PC-3 (cell line): ENCODE measurements around the gene PLAAT1. TPM values are rescaled to one million over a fixed set of nuclear protein-coding genes. Genes with fewer than 3 reads are reported as not detected.

Source experiments
- ATAC-seq: fragments of 200-7000 bp; cut with Tn5 transposase; 2 replicates; pipeline ENCODE4 v1.9.1; 2020; ENCODE audit warnings: mild to moderate bottlenecking, moderate library complexity
- BruUV-seq: library from RNA; stranded (reverse); fragments of 400-500 nt; replicated peaks from 2 replicates; lab custom pipeline; 2021; lab: Mats Ljungman, UMichigan
- CTCF ChIA-PET: fragments of 300-600 bp; sonication (Branson Sonifier 250); formaldehyde crosslinking; loops from one replicate; lab custom pipeline; 2022; ENCODE audit warnings: antibody characterized with exemption; lab: Charles Lee
- POLR2A ChIA-PET: fragments of 300-600 bp; sonication (Branson Sonifier 250); formaldehyde crosslinking; loops from one replicate; lab custom pipeline; 2022; ENCODE audit warnings: antibody characterized with exemption; ENCODE audit not compliant: unreplicated experiment; lab: Charles Lee
- DNase-seq: peaks from one replicate; pipeline ENCODE4 v3.0.0-alpha.2; 2015
- H2AFZ ChIP-seq: fragments of 300-600 bp; sonication (generic); 2 replicates; pipeline ENCODE4 v1.6.0; 2016; ENCODE audit warnings: antibody characterized with exemption, low read length
- H3F3A ChIP-seq: fragments of 300-600 bp; sonication (generic); one replicate; pipeline ENCODE4 v1.6.0; 2017; ENCODE audit warnings: antibody characterized with exemption, low read length, control low read depth, mild to moderate bottlenecking; ENCODE audit not compliant: unreplicated experiment
- H3K27ac ChIP-seq: fragments of 300-600 bp; sonication (generic); 2 replicates; pipeline ENCODE4 v1.5.1; 2016; ENCODE audit warnings: mild to moderate bottlenecking, low read length
- H3K27me3 ChIP-seq: fragments of 300-600 bp; sonication (generic); 2 replicates; pipeline ENCODE4 v1.6.1; 2016; ENCODE audit warnings: low read length, mixed read lengths
- H3K36me3 ChIP-seq: fragments of 300-600 bp; sonication (generic); 2 replicates; pipeline ENCODE4 v1.6.1; 2016; ENCODE audit warnings: low read depth, mixed run types, low read length, mixed read lengths
- H3K4me1 ChIP-seq: fragments of 300-600 bp; sonication (generic); 2 replicates; pipeline ENCODE4 v1.5.1; 2016; ENCODE audit warnings: low read length; ENCODE audit not compliant: insufficient read depth
- H3K4me2 ChIP-seq: fragments of 300-600 bp; sonication (generic); 2 replicates; pipeline ENCODE4 v1.6.0; 2016; ENCODE audit warnings: low read length
- H3K4me3 ChIP-seq: fragments of 300-600 bp; sonication (generic); 2 replicates; pipeline ENCODE4 v1.5.1; 2016; ENCODE audit warnings: mild to moderate bottlenecking, low read length, mixed read lengths
- H3K79me2 ChIP-seq: fragments of 300-600 bp; sonication (generic); 2 replicates; pipeline ENCODE4 v1.6.1; 2017; ENCODE audit warnings: low read length, mixed read lengths
- H3K9ac ChIP-seq: fragments of 300-600 bp; sonication (generic); 2 replicates; pipeline ENCODE4 v1.6.0; 2016; ENCODE audit warnings: mild to moderate bottlenecking, low read length
- H3K9me2 ChIP-seq: fragments of 300-600 bp; sonication (generic); replicated peaks from 2 replicates; pipeline ENCODE4 v1.6.1; 2016; ENCODE audit warnings: mixed run types, low read length, mixed read lengths
- H3K9me3 ChIP-seq: fragments of 300-600 bp; sonication (generic); 2 replicates; pipeline ENCODE4 v1.6.1; 2016; ENCODE audit warnings: low read length, mixed read lengths
- H4K20me1 ChIP-seq: fragments of 300-600 bp; sonication (generic); 2 replicates; pipeline ENCODE4 v1.6.1; 2016; ENCODE audit warnings: low read length, mixed read lengths
- CTCF ChIP-seq: fragments of 300-600 bp; sonication (generic); conservative IDR thresholded peaks from 2 replicates; pipeline ENCODE4 v1.5.1; 2017; ENCODE audit warnings: antibody characterized with exemption, low read depth, mild to moderate bottlenecking, low read length
- EZH2 ChIP-seq: fragments of 300-600 bp; sonication (generic); IDR thresholded peaks from one replicate; pipeline ENCODE4 v1.6.1; 2017; ENCODE audit warnings: antibody characterized with exemption, mild to moderate bottlenecking, low read length; ENCODE audit not compliant: unreplicated experiment
- EZH2phosphoT487 ChIP-seq: fragments of 300-600 bp; sonication (generic); IDR thresholded peaks from 2 replicates; pipeline ENCODE4 v1.6.1; 2018; ENCODE audit warnings: mild to moderate bottlenecking, antibody characterized with exemption, low read length, borderline replicate concordance
- intact Hi-C: fragments of 100-400 bp; cut with micrococcal nuclease; formaldehyde crosslinking; loops from 2 replicates; pipeline ENCODE4 v1.9.0; 2023
- total RNA-seq: library from RNA; depleted of rRNA; stranded (reverse); fragments of >200 nt; gene quantifications from 2 replicates; pipeline ENCODE4 v1.2.3, GENCODE V29; 2014; rRNA removed

The PLAAT1 gene
- total RNA-seq, 1 experiment from 2014 or later: not detected

DNA sequence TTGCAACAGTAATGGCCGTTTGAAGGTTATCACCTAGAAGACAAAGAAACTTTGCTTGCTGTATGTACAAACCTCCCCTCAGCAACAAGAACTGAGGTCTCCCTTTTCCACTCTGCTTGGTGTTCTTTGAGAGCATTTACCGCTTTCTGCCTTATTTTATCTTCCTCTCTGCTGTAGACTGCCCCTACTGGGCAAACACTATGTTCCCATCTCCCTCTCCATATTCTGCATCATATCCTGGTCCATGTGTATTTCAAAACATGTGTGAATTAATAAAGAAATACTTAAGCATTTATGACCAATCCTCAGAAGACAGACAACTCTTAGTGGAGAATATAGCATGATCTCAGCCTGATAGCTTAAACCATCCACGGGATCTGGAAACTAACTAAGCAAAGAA, 73.1 kb downstream of the PLAAT1 start:
- intact Hi-C loops: no loop called here
- Histone ChIP-seq H3K4me3 (no peak overlapping the region), H3K79me2 (no peaks in the 10 kb centered on the region), H3K9me3 (no peaks in the 10 kb centered on the region), H3K4me1 (no peaks in the 10 kb centered on the region), H2AFZ (no peak overlapping the region), H3K4me2 (no peak overlapping the region), H3K36me3 (no peaks in the 10 kb centered on the region), H4K20me1 (no peaks in the 10 kb centered on the region), H3K9me2 (no peaks in the 10 kb centered on the region), H3K27ac (no peak overlapping the region), H3K27me3 (peaks cover 44% of the 10 kb centered on the region; the same call in 1 of the 2 replicates), H3K9ac (no peak overlapping the region), H3F3A (no peaks in the 10 kb centered on the region)
- TF ChIP-seq EZH2phosphoT487 (no peak), CTCF (peak; percentile 50; the same call in 1 of the 2 replicates), EZH2 (no peak)
- BruUV-seq: no TSS peak
- CTCF ChIA-PET: no interaction called here
- peak; percentile 40; the same call in 1 of the 2 replicates for ATAC-seq
- no peak for DNase-seq
- POLR2A ChIA-PET: no interaction called here

- CTCF ChIA-PET: no interaction called here
- intact Hi-C loops: no loop called here
These were observed 76.8 kb downstream of the PLAAT1 start for GRCh38 chr3:193317682-193318300.

More at GRCh38 chr3:193317682-193318300, 76.8 kb downstream of the PLAAT1 start:
- ATAC-seq (no peak), DNase-seq (no peak)
- H3K4me3 ChIP-seq: no peak overlapping the region
- no peaks in the 10 kb centered on the region for H3K9me2 ChIP-seq
- H3K36me3 ChIP-seq: no peaks in the 10 kb centered on the region
- no peak overlapping the region for H3K4me2 ChIP-seq
- H3F3A ChIP-seq: no peaks in the 10 kb centered on the region
- no peaks in the 10 kb centered on the region for H3K9me3 ChIP-seq
- H3K27me3 ChIP-seq: peaks cover 49% of the 10 kb centered on the region; the same call in 1 of the 2 replicates
- no peak overlapping the region for H3K9ac ChIP-seq
- no peaks in the 10 kb centered on the region for H4K20me1 ChIP-seq
- no peaks in the 10 kb centered on the region for H3K4me1 ChIP-seq
- H3K79me2 ChIP-seq: no peaks in the 10 kb centered on the region
- H2AFZ ChIP-seq: no peak overlapping the region
- no peak for TF ChIP-seq CTCF
- no peak for TF ChIP-seq EZH2
- no peak for TF ChIP-seq EZH2phosphoT487
- no peak overlapping the region for H3K27ac ChIP-seq
- POLR2A ChIA-PET: no interaction called here
- BruUV-seq: no TSS peak

Other genes with a start within 250 kb of the PLAAT1 start
- not detected in 2 replicates for gene ATP13A5, start 137.5 kb downstream of the PLAAT1 start, total RNA-seq